Measurements from ENCODE around the gene C3. TPM values are rescaled to one million over a fixed set of nuclear protein-coding genes. Genes with fewer than 3 reads are reported as not detected.

C3 gene
- total RNA-seq, 1 donor, result 14.1 TPM

DNA sequence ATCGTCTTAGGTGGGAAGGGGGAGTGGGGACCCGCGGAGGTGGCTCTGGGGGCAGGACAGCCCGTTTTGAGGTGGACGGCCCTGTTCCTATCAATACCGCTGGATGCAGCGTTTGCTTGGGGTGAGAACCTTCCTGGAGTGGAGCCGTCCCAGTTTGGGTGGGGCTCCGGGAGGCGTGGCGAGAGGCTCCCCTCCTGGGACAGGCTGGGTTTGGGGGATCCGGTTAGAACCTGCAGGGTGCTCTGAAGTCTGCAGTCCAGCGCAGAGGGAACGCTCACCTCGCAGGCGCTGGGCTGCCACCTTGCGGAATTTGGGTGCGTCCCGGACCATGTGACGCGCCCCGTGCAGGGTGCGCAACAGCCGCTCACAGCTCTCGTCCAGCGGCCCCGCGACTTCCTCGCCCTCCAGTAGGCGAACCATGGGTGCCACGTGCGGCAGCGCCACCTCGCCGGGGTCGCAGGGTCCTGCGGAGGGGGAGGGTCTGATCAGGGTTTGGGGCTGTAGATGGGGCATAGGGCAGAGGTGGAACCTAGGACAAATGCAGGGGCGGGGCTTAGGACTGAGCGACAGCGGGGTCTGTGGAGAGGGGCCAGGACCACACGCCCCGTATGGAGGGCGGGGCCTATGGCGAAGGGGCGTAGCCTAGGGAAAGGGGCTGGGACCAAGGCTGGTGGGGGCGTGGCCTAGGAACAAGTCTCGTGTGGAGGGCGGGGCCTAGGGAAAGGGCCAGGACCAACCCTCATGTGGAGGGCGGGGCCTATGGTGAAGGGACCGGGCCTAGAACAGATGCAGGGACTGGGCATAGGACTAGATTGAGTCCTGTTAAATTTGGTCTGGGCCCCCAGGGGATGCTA lies 33.0 kb upstream of the C3 start:
- H3K4me1 ChIP-seq (ENCODE audit: insufficient read depth, low read length), result peaks cover 5% of the 10 kb centered on the region
- H3K4me2 ChIP-seq (ENCODE audit: insufficient read depth, low read length), result peak overlapping the region; percentile 81
- H2AFZ ChIP-seq (ENCODE audit: low read length), result peak overlapping the region; percentile 41
- no peaks in the 10 kb centered on the region for H3K9me3 ChIP-seq (ENCODE audit: low read depth, low read length)
- H3K27ac ChIP-seq (ENCODE audit: low read depth, low read length), result no peak overlapping the region
- TF ChIP-seq, protein P1, sequence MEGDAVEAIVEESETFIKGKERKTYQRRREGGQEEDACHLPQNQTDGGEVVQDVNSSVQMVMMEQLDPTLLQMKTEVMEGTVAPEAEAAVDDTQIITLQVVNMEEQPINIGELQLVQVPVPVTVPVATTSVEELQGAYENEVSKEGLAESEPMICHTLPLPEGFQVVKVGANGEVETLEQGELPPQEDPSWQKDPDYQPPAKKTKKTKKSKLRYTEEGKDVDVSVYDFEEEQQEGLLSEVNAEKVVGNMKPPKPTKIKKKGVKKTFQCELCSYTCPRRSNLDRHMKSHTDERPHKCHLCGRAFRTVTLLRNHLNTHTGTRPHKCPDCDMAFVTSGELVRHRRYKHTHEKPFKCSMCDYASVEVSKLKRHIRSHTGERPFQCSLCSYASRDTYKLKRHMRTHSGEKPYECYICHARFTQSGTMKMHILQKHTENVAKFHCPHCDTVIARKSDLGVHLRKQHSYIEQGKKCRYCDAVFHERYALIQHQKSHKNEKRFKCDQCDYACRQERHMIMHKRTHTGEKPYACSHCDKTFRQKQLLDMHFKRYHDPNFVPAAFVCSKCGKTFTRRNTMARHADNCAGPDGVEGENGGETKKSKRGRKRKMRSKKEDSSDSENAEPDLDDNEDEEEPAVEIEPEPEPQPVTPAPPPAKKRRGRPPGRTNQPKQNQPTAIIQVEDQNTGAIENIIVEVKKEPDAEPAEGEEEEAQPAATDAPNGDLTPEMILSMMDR (IDR thresholded peaks at IDR 0.05; ENCODE audit: extremely low read depth, low read depth, low read length), result peak; percentile 29
- no peaks in the 10 kb centered on the region for H3K27me3 ChIP-seq (ENCODE audit: insufficient read depth, low read length)
- H3K4me3 ChIP-seq (ENCODE audit: insufficient read depth, low read length), result peak overlapping the region; percentile 62
- peaks cover 27% of the 10 kb centered on the region for H3K36me3 ChIP-seq (ENCODE audit: insufficient read depth, low read length)
- peak; percentile 96 for DNase-seq (ENCODE audit: insufficient read length, low spot score, missing footprints)
- no peaks in the 10 kb centered on the region for H3K79me2 ChIP-seq (ENCODE audit: insufficient read depth, low read length)
- peaks cover 3% of the 10 kb centered on the region for H4K20me1 ChIP-seq (ENCODE audit: insufficient read depth, low read length)

DNA sequence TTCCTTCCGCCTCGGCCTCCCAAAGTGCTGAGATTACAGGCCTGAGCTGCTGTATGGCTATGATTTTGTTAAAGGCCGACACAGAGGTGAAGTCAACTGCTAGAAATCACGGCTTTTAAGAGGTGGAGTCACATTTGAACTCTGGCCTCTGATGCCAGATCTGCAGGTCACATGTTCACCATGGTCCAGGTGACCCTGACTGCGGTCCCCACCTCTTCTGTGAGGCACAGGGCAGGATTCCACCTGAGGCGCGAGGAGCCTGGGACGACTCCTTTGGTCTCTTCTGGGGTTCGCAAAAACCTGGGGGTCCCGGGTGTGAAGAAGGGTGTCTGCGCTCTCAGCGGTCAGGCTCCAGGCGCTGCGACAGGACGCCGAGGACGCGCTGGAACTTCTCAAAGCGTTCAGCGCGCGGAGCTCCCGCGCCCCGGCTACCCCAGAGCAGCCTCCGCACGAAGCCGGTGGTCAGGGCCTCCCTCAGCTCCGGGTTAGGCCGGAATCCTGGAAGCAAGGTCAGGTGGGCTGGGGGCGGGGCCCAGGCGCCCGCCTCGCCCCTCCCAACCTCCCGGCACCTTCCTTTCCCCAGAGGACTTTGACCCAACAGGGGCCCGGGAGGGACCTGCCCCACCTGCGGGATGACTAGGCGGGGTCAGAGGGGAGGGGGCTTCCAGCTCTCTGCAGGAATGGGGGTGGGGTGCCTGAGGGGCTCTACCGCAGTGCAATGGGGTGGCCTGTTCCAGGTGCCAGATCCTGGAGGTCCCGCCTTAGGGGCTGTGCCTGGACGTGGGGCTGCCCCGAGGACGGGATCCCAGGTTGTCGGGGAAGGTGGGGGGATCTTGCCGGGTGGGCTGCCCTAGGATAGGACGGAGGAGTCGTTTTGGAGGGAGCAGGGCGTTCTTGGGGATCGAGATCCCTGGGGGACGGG lies 32.1 kb upstream of the C3 start:
- H3K4me1 ChIP-seq (ENCODE audit: insufficient read depth, low read length), result peaks cover 5% of the 10 kb centered on the region
- H3K79me2 ChIP-seq (ENCODE audit: insufficient read depth, low read length), result no peaks in the 10 kb centered on the region
- TF ChIP-seq, protein P1 (IDR thresholded peaks at IDR 0.05; ENCODE audit: extremely low read depth, low read depth, low read length), result no peak
- H4K20me1 ChIP-seq (ENCODE audit: insufficient read depth, low read length), result peaks cover 3% of the 10 kb centered on the region
- peak overlapping the region; percentile 81 for H3K4me2 ChIP-seq (ENCODE audit: insufficient read depth, low read length)
- no peak overlapping the region for H2AFZ ChIP-seq (ENCODE audit: low read length)
- DNase-seq (ENCODE audit: insufficient read length, low spot score, missing footprints), result peak; percentile 74
- H3K36me3 ChIP-seq (ENCODE audit: insufficient read depth, low read length), result peaks cover 36% of the 10 kb centered on the region
- H3K9me3 ChIP-seq (ENCODE audit: low read depth, low read length), result no peaks in the 10 kb centered on the region
- no peaks in the 10 kb centered on the region for H3K27me3 ChIP-seq (ENCODE audit: insufficient read depth, low read length)
- H3K4me3 ChIP-seq (ENCODE audit: insufficient read depth, low read length), result peak overlapping the region; percentile 62
- no peak overlapping the region for H3K27ac ChIP-seq (ENCODE audit: low read depth, low read length)

DNA sequence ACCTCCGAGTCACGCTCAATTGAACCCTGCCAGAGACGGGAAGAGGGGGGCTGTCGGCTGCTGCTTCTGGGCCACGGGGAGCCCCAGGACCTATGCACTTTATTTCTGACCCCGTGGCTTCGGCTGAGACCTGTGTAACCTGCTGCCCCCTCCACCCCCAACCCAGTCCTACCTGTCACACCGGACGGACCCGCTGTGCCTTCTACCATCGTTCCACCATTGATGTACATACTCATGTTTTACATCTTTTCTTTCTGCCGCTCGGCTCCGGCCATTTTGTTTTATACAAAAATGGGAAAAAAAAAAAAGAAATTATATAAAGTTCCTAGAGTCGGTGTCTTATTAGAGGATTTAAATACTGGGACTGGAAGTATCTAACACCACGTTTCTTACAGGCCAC lies 30.7 kb upstream of the C3 start:
- Histone ChIP-seq H3K4me3 (ENCODE audit: insufficient read depth, low read length) (no peak overlapping the region), H3K27ac (ENCODE audit: low read depth, low read length) (no peak overlapping the region), H3K36me3 (ENCODE audit: insufficient read depth, low read length) (peaks cover 49% of the 10 kb centered on the region), H3K9me3 (ENCODE audit: low read depth, low read length) (no peaks in the 10 kb centered on the region), H3K4me1 (ENCODE audit: insufficient read depth, low read length) (peaks cover 5% of the 10 kb centered on the region), H2AFZ (ENCODE audit: low read length) (no peak overlapping the region), H3K79me2 (ENCODE audit: insufficient read depth, low read length) (no peaks in the 10 kb centered on the region), H3K27me3 (ENCODE audit: insufficient read depth, low read length) (no peaks in the 10 kb centered on the region), H3K4me2 (ENCODE audit: insufficient read depth, low read length) (no peak overlapping the region), H4K20me1 (ENCODE audit: insufficient read depth, low read length) (peaks cover 4% of the 10 kb centered on the region)
- TF ChIP-seq, protein P1 (IDR thresholded peaks at IDR 0.05; ENCODE audit: extremely low read depth, low read depth, low read length), result no peak
- peak; percentile 39 for DNase-seq (ENCODE audit: insufficient read length, low spot score, missing footprints)
